ENCODE data around the gene PLXDC1. TPM values are rescaled to one million over a fixed set of nuclear protein-coding genes. Genes with fewer than 3 reads are reported as not detected.
"Not testable (repeated sequence)": the region's sequence is repeated elsewhere in the genome, so short reads cannot be mapped to it uniquely, and the experiment has no call there.

The PLXDC1 gene
- total RNA-seq, 2 donors from 2014 or later, result 4.6 to 9.3 TPM

DNA sequence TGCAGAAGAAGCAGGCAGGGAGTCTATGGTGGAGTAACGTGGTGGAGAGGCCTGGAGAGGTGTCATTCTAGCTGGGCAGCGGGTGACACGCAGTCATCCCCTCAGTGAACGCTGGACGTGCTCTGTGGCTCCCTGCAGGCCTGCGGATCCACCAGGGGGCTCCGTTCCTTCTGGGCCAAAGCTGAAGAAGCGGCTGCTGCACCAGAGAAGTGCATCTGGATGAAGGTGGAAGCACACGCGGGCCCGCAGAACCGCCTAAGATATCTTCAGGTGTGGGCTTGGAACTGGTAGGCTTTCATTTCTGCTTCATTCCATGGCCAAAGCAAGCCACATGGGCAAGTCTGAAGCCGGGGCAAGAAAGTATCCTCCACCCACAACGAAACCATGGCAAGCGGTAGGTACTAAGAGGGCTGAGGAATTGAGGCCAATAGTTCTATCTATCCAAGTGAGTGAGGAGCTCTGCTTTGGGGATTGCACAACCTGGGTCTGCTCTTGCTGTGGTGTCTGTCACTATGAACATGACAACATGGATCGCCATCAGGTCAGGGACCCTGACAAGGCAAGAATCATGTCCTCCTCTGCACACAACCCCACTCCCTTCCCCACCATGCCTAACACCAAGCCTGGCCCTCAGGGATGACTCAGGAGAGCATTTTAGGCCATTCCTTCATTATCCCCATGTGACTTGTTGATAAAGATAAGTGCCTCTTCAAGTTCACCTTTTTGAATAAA is 105.3 kb downstream of the PLXDC1 start:
- Histone ChIP-seq H3K27me3 (no peaks in the 10 kb centered on the region), H3K9me3 (peaks cover 0 to 26% of the 10 kb centered on the region in 2 donors)

DNA sequence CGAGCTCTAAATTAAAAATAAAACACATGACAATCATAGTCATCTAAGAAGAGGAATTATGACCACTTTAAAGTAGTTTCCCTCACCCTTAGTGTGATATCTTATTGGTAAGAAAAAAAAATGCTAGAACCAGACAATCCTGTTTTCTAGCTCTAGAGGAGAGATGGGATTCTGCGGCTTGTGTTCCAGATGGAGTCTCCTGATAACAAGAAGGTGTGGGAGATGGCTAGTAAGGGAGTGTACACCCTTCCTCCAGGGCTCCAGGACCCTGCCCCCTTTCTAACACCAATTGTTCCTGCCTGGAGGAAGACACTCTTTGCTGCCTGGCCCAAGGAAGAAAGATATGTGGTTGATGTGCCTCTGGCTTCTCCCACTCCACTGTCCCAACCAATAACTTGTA is 115.4 kb downstream of the PLXDC1 start:
- Histone ChIP-seq H3K27ac (no peak overlapping the region), H3K4me1 (no peaks in the 10 kb centered on the region), H3K36me3 (no peaks in the 10 kb centered on the region), H3K27me3 (no peaks in the 10 kb centered on the region), H3K4me3 (no peak overlapping the region), H3K9me3 (no peaks in the 10 kb centered on the region)
- TF ChIP-seq, protein P1, sequence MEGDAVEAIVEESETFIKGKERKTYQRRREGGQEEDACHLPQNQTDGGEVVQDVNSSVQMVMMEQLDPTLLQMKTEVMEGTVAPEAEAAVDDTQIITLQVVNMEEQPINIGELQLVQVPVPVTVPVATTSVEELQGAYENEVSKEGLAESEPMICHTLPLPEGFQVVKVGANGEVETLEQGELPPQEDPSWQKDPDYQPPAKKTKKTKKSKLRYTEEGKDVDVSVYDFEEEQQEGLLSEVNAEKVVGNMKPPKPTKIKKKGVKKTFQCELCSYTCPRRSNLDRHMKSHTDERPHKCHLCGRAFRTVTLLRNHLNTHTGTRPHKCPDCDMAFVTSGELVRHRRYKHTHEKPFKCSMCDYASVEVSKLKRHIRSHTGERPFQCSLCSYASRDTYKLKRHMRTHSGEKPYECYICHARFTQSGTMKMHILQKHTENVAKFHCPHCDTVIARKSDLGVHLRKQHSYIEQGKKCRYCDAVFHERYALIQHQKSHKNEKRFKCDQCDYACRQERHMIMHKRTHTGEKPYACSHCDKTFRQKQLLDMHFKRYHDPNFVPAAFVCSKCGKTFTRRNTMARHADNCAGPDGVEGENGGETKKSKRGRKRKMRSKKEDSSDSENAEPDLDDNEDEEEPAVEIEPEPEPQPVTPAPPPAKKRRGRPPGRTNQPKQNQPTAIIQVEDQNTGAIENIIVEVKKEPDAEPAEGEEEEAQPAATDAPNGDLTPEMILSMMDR (IDR thresholded peaks at IDR 0.05), result no peak
- no peak for DNase-seq (ENCODE audit: low spot score)

More for the DNA sequence above, 105.3 kb downstream of the PLXDC1 start:
- no peaks in the 10 kb centered on the region for H3K36me3 ChIP-seq
- DNase-seq (ENCODE audit: low spot score), result no peak
- no peak overlapping the region for H3K27ac ChIP-seq
- no peaks in the 10 kb centered on the region for H3K4me1 ChIP-seq
- H3K4me3 ChIP-seq, result no peak overlapping the region
- TF ChIP-seq, protein P1 (IDR thresholded peaks at IDR 0.05), result no peak

DNA sequence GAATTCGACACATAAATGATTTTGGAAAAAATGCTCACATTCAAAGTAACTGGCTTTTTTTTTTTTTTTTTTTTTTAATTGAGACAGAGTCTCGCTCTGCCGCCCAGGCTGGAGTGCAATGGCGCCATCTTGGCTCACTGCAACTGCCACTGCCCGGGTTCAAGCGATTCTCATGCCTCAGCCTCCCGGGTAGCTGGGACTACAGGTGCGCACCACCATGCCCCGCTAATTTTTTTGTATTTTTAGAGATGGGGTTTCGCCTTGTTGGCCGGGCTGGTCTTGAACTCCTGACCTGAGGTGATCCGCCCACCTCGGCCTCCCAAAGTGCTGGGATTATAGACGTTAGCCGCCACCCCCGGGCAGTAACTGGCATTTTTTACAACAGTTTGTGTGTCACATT is 115.9 kb downstream of the PLXDC1 start:
- not testable (repeated sequence) for H3K27me3 ChIP-seq; H3K27ac ChIP-seq; H3K36me3 ChIP-seq; H3K4me1 ChIP-seq; DNase-seq (ENCODE audit: low spot score); H3K9me3 ChIP-seq; H3K4me3 ChIP-seq

DNA sequence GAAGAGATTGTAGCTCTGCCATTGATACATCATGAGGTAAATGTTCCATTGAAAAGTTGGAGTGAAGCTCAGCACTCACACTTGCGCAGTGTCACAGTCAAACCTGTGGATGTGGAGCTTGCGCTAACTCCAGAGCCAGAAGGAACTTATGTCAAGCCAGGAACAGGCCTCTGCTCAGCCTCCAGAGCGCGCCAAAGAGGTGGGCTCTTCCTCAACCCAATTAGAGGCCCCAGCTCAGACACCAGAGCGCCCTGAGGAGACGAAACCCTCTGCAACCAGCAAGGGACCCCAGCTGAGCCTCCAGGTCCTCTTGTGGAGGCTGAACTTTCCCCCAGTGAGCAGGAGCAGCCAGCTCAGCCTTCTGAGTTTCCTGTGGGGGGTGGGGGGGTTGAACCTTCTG is 122.7 kb downstream of the PLXDC1 start:
- Histone ChIP-seq H3K4me1 (peaks cover 0 to 13% of the 10 kb centered on the region in 2 donors), H3K36me3 (no peaks in the 10 kb centered on the region), H3K27me3 (no peaks in the 10 kb centered on the region), H3K4me3 (no peak overlapping the region), H3K9me3 (no peaks in the 10 kb centered on the region), H3K27ac (no peak overlapping the region)
- TF ChIP-seq, protein P1 (IDR thresholded peaks at IDR 0.05), result no peak
- no peak for DNase-seq (ENCODE audit: low spot score)

DNA sequence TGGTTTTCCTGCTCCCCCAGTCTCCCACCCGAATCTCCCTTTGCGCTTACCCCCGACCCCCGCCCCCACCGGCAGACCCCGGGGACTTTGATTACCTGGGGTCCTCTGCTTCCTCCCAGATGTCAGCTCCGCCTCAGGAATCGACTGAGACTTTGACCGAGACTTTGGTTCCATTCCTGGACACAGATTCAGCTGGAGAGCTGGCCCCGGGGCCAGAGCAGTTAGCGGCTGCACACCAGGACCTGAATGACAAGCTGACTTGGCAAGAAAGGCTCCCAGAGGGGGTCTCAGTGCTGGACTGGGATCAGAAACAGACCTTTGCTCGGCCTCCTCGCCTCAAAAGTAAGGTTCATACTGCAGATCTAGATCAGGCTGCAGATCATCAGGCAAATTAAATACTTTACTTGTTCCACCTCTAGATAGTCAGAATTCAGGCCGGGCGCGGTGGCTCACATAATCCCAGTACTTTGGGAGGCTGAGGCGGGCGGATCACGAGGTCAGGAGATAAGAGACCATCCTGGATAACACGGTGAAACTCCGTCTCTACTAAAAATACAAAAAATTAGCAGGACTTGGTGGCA is 123.9 kb downstream of the PLXDC1 start:
- TF ChIP-seq, protein P1 (IDR thresholded peaks at IDR 0.05), result no peak
- Histone ChIP-seq H3K27ac (peak overlapping the region; percentile 39), H3K36me3 (no peaks in the 10 kb centered on the region), H3K4me1 (peaks cover 0 to 13% of the 10 kb centered on the region in 2 donors), H3K27me3 (no peaks in the 10 kb centered on the region), H3K9me3 (no peaks in the 10 kb centered on the region), H3K4me3 (peak overlapping the region; percentile 50 to 58)
- DNase-seq (ENCODE audit: low spot score), result no peak

DNA sequence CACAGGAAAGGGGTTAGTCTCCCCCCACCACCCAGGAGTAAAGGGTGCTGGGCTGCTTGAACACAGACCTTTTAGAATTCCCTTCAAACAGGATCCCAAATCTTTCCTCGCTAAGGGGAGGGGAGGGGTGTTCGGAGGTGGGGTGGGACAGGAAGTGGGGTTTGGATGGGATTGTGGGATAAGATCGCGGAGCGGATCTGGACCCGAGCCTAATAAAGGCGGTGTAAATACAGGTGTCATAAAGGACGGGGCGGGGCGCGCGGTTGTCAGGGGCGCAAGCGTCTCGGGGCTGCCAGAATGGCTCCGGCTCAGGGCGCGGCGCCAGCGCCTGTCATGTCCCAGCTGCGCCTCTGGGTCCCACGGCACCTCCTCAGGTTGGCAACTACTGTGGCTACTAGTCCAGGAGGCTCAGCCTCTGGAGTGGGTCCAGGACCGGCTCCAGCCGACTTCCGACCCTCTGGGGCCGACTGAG is 124.4 kb downstream of the PLXDC1 start:
- Histone ChIP-seq H3K27me3 (no peaks in the 10 kb centered on the region), H3K36me3 (no peaks in the 10 kb centered on the region), H3K9me3 (no peaks in the 10 kb centered on the region), H3K4me3 (peak overlapping the region; percentile 50 to 58), H3K4me1 (peaks cover 0 to 13% of the 10 kb centered on the region in 2 donors), H3K27ac (peak overlapping the region; percentile 39)
- TF ChIP-seq, protein P1 (IDR thresholded peaks at IDR 0.05), result no peak
- peak; percentile 73 for DNase-seq (ENCODE audit: low spot score)

DNA sequence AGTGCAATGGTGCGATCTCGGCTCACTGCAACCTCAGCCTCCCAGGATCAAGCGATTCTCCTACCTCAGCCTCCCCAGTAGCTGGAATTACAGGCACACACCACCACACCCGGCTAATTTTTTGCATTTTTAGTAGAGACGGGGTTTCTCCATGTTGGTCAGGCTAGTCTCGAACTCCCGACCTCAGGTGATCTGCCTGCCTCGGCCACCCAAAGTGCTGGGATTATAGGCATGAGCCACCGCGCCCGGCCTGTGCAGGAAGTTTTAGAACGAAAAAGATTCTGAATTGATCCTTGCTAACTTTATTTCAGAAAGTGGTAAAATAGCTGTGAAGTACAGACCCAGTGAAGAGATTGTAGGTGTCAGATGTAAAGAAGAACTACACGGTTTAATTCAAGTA is 125.1 kb downstream of the PLXDC1 start:
- H3K4me3 ChIP-seq; H3K27ac ChIP-seq; H3K9me3 ChIP-seq; H3K27me3 ChIP-seq; DNase-seq (ENCODE audit: low spot score); H3K36me3 ChIP-seq: not testable (repeated sequence)
- H3K4me1 ChIP-seq, result peaks cover 0 to 13% of the 10 kb centered on the region in 2 donors
